GM18520 (cell line): ENCODE measurements around the gene HES4.
"Not testable (repeated sequence)": the region's sequence is repeated elsewhere in the genome, so short reads cannot be mapped to it uniquely, and the experiment has no call there.

Experiments used
- ATAC-seq: cut with Tn5 transposase; IDR thresholded peaks from one replicate; pipeline ENCODE4 v1.9.1; 2021; ENCODE audit not compliant: unreplicated experiment

HES4 gene

DNA sequence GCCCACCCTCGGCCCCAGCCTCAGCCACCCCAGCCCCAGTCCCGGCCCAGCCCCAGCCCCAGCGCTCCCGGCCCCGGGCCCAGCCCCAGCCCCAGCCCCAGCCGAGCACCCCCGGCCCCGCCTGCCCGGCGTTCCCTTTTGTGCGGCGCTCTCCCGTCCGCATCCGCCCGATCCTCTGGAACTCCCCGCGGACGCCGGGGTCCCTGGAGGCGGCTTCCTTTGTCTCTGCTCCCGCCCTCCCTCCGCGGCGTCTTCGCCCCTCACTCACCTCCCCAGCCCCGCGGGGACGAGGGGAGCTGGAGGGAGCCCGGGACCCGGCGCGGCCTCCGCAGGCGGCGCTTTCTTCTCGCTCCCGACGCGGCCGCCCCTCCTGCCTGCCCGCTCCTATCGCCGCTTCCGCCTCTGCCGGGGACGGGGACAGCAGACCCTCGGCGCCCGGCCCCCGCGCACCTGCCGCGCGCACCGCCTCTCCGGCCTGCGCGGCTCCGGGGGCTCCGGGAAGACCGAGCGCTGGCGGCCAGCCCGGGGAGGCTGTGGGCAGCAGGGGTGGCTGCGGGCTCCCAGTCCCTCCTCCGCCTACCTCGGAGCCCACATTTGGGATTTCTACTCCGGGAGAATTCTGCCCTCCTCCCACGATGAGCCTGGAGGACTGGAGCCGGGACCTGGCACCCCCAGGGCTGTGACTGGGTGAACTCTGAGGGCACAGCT lies 34.0 kb upstream of the HES4 start:
- ATAC-seq, result no peak

DNA sequence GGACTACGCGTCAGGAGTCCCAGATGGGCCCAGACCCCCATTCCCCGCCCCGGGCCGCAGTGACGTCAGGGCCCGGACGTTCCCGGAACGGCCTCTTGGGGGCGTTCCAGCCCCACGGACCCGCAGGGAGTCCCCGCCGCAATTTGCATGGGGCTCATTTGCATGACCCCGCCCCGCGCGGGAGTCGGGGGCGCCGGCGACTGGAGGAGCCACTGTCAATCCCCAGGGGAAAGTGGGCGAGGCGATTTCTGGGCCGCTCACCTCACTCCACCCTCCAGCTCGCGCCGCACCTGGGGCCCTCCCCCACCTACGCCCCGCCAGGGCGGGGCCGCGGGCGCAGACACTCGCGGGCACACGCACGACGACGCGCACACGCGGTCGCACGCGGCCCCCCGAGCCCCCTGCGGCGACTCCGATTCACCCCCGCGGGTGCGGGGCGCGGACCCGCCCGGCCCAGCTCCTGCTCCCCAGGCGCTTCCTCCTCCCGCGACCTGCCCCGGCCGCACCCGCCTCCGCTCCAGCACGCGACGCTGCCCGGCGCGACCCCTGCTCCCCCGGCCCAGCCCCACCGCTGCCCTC lies 33.2 kb upstream of the HES4 start:
- peak; percentile 78 for ATAC-seq

DNA sequence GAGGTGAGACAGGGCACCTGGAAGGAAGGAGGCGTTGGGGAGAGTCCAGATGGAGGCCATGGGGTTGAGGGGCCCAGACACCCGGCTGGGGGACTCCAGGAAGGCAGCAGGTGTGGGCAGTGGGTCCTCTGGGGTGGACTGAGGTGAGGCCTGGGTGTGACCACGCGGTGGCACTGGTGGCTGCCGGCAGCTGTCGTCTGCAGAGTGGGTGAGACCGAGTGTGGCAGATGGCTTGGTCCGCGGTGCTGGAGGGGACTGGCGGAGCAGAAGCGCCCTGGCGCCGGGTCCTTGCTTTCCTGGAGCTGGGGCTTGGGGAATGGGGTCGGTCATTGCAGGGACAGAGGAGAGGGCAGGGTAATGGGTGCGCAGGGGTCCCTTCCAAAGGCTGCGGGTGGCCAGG lies 32.5 kb upstream of the HES4 start:
- no peak for ATAC-seq

DNA sequence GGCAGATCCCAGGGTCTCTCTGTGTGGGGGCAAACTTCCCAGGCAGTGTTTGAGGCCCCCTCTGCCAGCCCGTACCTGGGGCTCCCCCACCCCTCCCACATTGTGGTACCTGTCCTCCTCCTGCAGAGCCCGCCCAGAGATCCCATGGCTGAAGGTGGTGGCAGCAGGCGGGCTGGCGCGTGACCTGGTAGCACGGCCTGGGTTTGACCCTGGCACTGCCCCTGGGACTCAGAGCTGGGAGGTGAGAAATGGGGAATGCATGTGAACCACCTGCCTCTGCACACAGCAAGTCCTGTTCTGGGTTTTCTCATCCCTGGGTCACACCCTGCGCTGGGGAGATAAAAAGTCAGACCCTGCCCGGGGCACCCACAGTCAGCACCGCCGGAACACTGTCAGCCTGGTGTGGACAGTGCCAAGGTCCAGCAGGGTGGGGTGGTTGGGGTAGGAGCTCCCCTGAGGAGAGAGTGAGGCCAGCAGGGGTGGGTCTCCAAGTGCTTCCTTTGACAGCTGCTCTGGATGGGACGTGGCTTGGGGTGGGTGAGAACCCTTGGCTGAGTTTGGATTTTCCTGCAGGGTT lies 31.9 kb upstream of the HES4 start:
- no peak for ATAC-seq

DNA sequence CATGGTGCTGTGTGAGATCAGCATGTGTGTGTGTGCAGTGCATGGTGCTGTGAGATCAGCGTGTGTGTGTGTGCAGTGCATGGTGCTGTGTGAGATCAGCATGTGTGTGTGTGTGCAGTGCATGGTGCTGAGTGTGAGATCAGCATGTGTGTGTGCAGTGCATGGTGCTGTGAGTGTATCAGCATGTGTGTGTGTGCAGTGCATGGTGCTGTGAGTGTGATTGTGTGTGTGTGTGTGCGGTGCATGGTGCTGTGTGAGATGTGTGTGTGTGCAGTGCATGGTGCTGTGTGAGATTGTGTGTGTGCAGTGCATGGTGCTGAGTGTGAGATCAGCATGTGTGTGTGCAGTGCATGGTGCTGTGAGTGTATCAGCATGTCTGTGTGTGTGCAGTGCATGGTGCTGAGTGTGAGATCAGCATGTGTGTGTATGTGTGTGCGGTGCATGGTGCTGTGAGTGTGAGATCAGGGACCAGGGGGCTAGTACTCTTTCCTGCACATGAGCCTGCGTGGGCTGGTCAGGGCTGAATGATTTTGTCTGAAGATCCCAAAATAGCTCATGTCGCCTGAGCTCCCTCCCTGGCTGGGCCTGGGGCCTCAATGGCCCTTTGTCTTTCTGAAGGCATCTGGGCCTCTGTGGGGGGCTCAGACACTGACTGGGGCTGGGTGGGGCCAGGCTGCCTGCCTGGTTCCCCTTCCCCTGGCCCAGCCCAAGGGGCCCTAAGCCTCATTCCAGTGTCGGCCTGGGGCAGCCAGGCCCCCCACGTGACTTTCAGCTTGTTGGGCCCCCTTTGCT lies 31.2 kb upstream of the HES4 start:
- not testable (repeated sequence) for ATAC-seq

DNA sequence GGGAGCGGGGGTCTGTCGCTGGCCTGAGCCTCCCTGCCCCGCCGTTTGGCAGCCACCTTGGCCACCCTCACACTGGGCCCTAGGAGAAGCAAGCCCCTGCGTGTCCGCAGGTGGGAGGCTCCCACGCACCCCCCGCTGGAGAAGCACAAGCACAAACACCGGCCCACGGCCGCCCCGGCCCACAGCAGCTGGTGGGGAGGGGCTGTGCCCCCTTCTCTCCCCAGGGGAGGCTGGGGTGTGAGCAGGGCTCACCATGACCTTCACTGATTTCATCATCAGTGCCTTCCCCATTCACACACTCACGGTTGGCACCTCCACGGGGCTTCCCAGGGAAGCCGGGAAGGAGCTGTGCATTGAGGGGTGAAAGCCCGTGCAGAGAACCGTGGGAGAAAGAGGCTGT lies 27.9 kb upstream of the HES4 start:
- ATAC-seq, result no peak

DNA sequence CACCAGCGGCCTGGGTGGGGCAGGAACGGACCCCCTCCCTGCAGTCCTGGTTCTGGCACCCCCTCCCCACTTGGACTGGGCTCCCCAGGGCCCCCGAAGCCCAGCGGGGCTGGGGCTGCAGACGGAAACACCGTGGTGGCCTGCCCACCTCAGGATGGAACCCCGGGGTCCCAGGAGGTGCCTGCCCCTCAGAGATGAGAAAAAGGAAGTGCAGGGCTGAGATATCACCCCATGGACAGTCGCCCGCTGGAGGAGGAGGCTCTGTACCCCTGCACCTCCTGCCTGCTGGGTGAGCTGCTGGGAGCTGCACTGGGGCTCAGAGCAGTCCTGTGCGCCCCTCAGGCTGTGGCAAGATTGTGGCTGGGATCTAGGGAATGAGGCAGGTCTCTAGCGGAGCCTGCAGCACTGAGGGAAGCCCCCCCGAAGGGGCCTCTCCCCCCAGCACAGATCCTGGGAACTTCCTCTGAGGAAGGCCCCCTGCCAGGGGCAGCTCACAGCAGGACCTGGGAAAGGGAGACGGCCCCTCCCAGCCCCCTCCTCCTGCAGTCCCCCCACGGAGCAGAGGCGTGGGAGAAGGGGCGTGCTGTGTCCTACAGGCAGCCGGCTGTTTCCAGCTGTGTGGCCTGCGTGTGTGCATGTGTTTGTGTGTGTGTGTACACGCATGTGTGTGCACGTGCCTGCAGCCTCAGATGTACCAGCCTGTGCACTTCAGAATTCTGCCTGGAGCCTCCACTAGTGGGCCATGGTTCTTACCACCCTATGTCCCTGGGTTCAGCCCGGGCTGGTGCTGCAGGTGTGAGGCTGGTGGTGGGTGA lies 26.9 kb upstream of the HES4 start:
- no peak for ATAC-seq

DNA sequence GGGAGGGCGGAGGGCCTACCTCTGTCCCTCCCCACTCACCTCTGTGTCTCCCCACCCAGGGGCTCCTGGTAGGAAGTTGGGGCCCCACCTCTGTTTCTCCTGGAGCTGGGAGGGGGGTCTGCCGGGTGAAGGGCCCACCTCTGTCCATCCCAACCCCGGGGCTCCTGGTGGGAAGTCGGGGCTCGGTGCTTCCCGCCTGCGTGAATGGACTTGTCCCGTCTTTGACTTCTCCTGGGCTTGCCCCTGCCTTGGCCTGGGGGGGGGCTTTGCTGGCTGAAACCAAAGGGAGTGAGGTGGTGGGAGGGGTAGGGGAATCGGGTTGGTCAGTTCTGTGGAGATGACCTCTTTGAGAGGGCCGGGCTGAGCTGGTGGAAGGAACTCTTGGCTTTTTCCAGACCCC lies 25.8 kb upstream of the HES4 start:
- no peak for ATAC-seq

DNA sequence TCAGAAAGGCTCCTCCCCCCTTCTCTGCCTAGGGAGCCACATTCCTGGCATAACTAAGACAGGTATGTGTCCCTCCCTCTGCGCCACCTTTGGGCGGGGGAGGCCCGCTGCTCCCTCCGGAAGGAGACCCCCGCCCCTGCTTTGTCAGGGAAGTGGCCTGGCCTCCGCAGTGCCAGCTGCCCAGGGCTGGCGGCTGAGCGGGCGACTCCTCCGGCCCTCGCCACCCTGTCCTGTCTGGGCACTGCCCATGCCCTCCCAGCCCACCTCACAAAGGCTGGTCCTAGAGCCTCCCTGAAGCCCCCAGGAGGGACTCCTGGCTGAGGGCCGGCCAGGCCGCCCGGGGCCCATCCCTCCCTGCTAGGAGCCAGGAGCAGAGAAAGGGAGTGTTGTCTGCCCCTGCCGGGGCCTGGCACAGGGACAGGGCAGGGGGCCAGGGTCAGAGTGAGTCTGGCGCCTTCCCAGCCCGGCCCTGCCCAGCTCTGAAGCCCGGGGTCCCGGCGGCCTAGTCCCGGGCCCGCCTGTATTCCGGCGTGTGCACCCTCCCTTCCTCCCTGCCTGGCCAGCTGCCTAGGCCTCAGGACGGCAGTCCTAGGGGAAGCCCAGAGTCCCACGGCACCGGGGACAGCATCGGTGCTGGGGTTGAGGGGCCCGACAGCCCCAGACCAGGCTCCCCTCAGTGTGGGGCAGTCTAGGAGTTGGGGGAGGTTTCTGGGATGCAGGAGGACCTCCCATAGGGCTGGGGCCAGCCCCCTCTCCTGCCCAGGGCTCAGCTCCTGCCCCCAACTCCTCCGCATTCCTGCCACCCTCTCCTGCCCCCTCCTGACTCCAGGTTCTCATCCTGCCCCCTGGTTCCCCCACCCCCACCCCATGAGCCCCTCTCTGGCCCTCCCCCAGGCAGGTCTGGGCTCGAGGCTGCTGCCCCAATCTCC lies 25.1 kb upstream of the HES4 start:
- no peak for ATAC-seq

DNA sequence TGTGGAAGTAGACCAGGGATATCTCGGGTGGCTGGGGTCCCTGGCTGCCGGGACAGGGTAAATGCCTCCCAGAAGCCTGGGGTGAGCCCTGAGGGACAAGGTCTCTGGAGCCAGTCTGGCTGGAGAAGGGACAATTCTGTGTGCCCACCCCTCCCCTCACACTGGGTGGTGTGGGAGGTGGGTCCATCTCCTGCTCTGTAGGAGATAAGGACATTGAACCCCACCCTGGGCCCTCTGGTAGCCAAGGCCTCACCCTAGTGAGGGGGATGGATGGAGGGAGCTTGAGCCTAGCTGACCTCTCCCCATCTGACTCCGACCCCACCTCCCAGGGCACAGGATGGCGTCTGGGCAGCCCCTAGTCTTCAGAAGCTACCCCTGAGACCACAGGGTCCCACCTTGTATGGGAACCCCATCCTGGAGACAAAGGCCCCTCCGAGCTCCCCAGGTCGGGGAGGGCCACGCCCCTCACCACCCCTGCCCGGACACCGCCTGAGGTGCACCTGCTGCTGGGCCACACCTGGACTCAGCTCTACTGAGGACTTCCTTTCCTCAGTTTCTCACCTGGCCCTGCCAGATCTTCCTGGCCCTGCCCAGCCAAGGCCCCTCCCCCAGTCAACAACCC lies 24.4 kb upstream of the HES4 start:
- no peak for ATAC-seq

DNA sequence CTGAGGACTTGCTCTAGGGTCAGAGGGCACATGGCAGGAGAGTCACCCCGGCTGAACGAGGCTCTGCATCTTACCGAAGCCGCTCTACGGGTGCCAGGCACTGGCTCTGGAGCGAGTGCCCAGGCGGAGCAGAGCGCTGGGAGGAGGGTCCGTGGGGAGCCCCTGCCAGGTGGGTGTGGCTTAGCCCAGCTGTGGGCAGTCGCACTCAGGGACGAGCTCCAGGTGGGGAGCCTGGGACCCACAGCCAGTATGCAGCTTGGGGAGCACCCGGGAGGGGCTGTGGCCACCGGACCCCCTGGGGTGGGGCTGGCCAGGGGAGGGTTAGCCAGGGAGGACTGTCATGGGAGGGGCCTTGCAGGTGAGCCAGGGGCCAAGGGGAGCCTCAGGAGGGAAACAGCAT lies 23.8 kb upstream of the HES4 start:
- no peak for ATAC-seq

DNA sequence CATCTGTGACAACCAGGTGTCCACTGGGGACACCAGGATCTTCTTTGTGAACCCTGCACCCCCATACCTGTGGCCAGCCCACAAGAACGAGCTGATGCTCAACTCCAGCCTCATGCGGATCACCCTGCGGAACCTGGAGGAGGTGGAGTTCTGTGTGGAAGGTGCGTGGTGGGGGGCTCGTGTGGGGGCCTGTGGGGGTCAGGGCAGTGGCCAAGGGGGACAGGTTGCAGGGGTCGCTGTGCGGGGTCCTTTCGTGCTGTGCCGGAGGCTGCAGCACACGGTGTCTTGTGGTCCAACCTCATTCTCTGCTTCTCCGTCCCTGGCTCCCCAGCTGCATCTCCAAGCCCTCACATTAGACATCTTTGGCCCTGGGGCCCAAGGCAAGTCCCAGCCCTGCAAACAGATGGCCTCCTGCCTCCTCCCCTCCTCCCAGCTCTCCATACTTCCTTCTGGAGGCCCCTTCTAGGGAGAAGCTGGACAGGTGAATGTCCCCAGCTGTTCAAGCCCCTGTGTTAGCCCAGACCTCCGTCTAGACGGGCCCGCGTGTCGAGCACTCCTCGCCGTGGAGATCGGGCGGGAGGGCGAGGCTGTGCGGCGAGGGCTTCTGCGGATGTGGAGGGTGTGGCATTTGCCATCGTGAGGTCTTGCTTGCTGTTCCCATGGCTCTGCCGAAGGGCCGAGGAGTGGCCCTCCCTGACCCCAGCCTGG lies 22.6 kb upstream of the HES4 start:
- ATAC-seq, result no peak

DNA sequence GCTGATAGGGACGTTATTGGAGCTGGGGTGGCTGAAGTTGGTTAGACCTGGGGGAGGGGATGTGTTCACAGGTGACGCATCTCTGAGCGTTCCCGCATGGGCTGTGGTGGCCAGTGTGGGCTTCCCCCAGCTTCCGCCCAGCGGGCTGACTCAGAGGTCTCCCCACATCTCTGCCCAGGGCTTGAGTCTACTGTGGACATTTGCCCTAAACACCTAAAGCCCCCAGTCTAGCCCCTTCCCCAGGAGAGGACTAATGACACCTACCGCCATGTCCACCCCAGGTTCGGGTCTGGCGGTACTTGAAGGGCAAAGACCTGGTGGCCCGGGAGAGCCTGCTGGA lies 22.0 kb upstream of the HES4 start:
- ATAC-seq, result no peak

DNA sequence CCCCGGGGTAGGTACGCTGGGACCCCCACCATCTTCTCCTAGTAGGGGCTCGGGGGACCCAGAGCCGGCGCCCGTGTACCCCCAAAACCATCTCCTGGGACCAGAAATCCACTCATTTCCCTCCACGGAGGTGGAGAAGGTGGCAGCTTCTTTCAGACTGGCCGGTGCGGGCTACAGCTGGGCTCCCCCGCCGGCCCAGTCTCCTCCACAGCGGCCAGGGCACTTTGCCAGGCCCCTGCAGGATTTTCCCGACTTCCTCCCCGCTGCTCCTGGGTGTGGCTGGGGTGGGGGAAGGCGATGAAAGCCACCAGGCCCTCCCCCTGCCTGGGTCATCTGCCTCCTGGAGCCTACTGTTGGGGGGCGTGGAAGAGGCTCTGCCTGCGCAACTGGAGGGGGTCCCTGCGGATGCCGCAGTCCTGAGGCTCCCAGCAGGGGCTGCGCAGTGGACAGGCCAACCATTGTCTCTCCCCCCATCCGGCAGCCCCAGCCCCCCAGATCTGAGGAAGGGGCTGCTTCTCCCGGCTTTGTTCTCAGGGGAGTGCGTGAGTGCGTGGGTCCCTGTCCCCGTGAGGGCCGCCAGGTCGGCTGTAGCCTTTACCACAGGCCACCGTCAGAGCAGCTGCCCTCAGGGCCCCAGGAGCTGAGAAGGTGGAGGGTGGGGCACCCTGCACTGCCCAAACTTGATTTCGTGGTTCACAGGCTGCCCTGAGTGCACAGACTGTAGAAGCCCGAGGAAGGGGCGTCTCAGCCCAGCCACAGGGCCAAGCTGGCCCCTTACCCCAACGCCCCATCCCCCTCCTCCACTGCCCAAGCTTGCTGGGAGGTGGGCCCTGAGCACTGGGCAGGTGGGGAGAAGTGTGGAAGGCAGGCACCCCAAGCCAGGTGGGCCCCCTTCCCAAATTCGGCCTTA lies 21.4 kb upstream of the HES4 start:
- no peak for ATAC-seq

DNA sequence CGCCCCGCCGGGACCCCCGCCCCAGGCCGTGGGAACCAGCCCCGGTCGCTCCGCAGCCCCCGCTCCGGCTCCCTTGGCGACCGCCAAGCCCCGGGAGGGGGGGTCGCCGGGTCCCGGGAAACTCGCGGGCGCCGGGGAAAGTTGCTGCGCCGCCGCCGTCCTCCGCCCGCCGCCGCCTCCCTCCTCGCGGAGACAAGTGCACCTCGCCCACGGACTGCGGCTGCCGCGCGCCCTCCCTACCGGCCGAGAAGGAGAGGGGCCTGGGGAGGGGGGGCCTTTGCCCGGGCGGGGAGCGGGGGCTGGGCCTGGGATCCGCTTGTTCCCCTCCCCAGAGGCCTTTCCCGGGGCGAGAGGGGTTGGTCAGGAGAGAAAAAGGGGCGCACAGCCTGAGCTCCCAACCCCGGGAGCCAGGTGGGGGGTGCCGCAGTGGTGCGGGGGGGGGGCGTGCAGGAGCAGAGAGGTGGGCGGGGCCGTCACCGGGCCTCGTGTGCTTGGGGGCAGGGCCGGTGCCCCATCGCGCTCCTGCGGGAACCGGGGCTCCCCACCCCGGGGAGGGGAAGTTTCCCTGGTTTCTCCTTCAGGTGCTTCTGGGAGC lies 20.6 kb upstream of the HES4 start:
- no peak for ATAC-seq

DNA sequence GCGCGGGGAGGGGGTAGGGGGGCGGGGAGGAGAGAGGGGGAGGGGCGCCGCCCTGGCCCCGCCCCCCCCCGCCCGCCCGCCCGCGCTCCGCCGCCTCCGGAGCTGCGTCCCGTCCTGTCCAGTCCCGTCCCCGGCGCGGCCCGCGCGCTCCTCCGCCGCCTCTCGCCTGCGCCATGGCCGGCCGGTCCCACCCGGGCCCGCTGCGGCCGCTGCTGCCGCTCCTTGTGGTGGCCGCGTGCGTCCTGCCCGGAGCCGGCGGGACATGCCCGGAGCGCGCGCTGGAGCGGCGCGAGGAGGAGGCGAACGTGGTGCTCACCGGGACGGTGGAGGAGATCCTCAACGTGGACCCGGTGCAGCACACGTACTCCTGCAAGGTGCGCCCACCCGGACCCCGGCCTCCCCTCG lies 20.1 kb upstream of the HES4 start, which contains the start of gene AGRN:
Gene AGRN, plus strand, starts transcription at position 121 of the 405 bp plus-strand sequence. Its CDS starts 53 bp downstream, at position 174.
- peak; percentile 21 for ATAC-seq
